Muscle of back (tissue), 11 donors: ENCODE measurements around the gene C2orf66. TPM values are rescaled to one million over a fixed set of nuclear protein-coding genes. Genes with fewer than 3 reads are reported as not detected.

Experiments
- DNase-seq, 3 donors: peaks; one replicate each; pipeline versions ENCODE4 v3.0.0 to v3.0.0-alpha.2; 2013
- polyA plus RNA-seq, 10 donors: library from polyadenylated mRNA; unstranded; fragments of 120-200 nt; gene quantifications; one replicate each; pipeline ENCODE4 v1.2.1, GENCODE V29; 2013; ENCODE audit not compliant: insufficient read length in 10 of 10

C2orf66 gene
- polyA plus RNA-seq, 10 donors = 0.10 to 0.47 (median 0.18) TPM; not detected in 3

DNA sequence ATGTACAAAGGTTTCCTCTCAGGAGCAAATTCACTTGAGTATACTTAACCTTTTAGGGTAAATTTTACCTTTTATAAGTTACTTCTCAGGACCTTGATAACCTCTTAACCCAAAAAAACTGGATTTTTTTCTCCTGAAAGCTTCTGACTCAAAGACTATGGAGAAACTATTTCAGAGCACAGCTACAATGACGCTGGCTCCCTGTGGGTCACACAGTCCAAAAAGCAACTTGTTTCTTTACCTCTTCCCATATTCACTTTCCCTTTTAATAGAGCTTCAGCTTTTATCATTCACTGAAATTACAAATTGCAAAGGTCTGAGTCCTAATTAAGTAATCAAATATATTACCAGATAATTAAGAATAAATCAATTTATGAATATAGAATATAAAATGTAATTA is 42.1 kb downstream of the C2orf66 start:
- DNase-seq = no peak

GRCh38 chr2:196759378-196759706 is 49.8 kb downstream of the C2orf66 start:
- DNase-seq = no peak

- peak; percentile 14 to 53 (median 14) for DNase-seq
Observed at GRCh38 chr2:196758474-196759377, 50.4 kb downstream of the C2orf66 start.

Other genes with a start within 250 kb of the C2orf66 start
- 10 to 100 TPM in 4 of 10 donors, 1 to 10 TPM in 6; 7.9 to 12.0 (median 9.6) TPM for gene HECW2, start 215.8 kb downstream of the C2orf66 start, polyA plus RNA-seq
- 1 to 10 TPM; 3.8 to 7.3 (median 4.9) TPM for gene CCDC150, start 169.6 kb downstream of the C2orf66 start, polyA plus RNA-seq
- 10 to 100 TPM; 30.0 to 51.0 (median 40.7) TPM for gene GTF3C3, start 9.7 kb downstream of the C2orf66 start, polyA plus RNA-seq
- 10 to 100 TPM in 9 of 10 donors, 1 to 10 TPM in 1; 9.7 to 20.1 (median 13.7) TPM for gene PGAP1, start 117.4 kb upstream of the C2orf66 start, polyA plus RNA-seq